ENCODE data around the gene ADCY10. TPM values are rescaled to one million over a fixed set of nuclear protein-coding genes. Genes with fewer than 3 reads are reported as not detected.
"Not testable (repeated sequence)": the region's sequence is repeated elsewhere in the genome, so short reads cannot be mapped to it uniquely, and the experiment has no call there.

ADCY10 gene
- total RNA-seq, 1 donor from 2014 or later = 0.13 TPM

GRCh38 chr1:167856711-167857418 lies 57.1 kb downstream of the ADCY10 start:
- no peak for DNase-seq (ENCODE audit: low spot score)

GRCh38 chr1:167854184-167854583 lies 59.8 kb downstream of the ADCY10 start:
- DNase-seq (ENCODE audit: low spot score) = no peak

DNA sequence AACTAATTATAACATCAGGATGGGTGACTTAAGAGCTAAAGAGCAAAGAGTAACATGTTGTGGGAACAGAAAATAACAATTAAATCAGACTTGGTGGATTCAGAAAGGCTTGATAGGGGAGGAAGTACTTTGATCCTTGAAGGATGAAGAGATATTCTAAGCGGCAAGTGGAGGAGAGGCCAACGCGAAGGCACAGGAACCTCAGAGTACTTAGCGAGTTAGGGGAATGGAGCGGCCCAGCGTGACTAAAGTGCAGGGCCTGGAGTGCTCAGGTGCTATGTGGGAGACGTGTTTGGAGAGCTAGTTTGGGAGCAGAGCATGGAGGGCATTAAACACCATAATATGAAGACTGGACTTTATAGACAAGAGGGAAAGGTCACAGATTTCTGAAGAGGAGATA lies 64.3 kb downstream of the ADCY10 start:
- DNase-seq (ENCODE audit: low spot score) = no peak

- DNase-seq (ENCODE audit: low spot score) = no peak
Measured at GRCh38 chr1:167842872-167843271, 71.1 kb downstream of the ADCY10 start.

GRCh38 chr1:167841530-167841929 lies 72.4 kb downstream of the ADCY10 start:
- DNase-seq (ENCODE audit: low spot score) = no peak

- no peak for DNase-seq (ENCODE audit: low spot score)
Measured at GRCh38 chr1:167839009-167839408, 74.9 kb downstream of the ADCY10 start.

GRCh38 chr1:167837326-167837725 lies 76.6 kb downstream of the ADCY10 start:
- no peak for DNase-seq (ENCODE audit: low spot score)

GRCh38 chr1:167836197-167836596 lies 77.7 kb downstream of the ADCY10 start:
- no peak for DNase-seq (ENCODE audit: low spot score)

DNA sequence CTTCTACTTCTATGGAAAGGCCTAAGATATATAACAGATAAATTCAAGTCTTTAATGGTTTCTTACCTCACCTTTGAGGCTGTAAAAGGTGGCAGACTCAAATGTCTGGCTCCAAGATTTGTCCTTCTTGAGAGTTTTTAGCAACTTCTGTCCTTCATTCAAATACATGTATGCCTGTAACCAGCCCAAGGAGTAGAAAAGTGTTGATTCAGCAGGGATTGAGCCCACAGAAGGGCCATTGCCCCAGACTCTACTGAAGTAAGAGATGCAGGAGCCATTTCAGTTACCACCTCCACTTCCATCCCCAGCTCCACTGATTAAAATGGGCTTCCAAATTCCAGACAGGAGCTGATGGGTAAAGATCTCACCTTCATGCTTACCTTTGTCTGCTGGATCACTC lies 80.0 kb downstream of the ADCY10 start:
- no peak for DNase-seq (ENCODE audit: low spot score)

DNA sequence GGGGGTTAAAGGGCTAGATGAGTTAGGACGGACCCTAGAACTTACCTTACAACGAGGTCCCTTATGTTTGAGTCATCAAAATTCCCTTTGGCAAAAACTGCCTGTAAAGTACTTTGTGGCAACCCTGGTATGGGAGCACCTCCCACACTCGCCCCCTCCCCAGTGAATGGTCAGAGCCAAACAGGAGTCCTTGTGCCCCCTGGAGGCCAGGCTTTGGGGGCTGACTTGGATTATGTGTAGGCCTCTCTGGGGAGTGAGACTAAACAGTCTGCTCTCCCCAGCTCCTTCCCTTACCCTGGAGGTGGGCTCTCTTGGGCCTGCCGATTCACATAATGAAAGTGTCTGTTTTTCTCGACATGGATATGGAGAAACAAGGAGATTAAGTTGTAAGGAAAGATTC lies 81.2 kb downstream of the ADCY10 start:
- no peak for DNase-seq (ENCODE audit: low spot score)

DNA sequence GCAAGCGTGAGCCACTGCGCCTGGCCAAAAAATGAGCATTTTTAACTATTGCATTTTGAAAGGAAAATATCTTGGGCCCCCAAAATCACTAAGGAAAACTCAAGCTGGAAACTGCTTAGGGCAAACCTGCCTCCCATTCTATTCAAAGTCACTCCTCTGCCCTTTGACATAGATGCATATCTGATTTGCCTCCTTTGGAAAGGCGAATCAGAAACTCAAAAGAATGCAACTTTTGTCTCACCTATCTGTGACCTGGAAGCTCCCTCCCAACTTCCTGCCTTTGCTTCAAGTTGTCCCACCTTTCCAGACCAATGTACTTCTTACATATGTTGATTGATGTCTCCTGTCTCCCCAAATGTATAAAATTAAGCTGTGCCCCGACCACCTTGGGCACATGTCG lies 83.3 kb downstream of the ADCY10 start:
- DNase-seq (ENCODE audit: low spot score) = not testable (repeated sequence)

- DNase-seq (ENCODE audit: low spot score) = no peak
Measured at GRCh38 chr1:167829868-167830267, 84.1 kb downstream of the ADCY10 start.

GRCh38 chr1:167826127-167826526 lies 87.8 kb downstream of the ADCY10 start:
- DNase-seq (ENCODE audit: low spot score) = no peak

DNA sequence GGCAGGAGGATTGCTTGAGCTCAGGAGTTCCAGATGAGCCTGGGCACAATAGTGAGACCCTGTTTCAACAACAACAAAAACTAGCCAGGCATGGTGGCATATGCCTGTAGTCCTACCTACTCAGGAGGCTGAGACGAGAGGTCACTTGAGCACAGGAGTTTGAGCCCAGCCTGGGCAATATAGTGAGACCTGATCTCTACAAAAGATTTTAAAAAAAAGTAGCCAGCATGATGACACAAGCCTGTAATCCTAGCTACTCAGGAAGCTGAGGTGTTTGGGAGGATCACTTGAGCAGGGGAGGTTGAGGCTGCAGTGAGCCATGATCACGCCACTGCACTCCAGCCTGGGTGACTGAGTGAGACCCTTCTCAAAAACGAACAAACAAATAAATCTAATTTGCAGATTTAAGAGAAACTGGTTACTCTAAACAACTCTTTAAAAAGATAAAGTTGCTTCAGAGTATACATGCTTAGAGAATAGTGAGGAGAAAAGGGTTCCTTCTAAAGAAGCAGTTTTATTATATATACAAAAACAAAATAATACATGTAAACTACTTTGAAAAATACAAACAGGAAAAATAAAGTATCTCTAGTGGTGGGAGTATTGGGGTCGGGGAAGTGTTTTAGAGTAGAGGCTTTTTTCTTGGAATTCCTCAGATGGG lies 88.4 kb downstream of the ADCY10 start:
- DNase-seq (ENCODE audit: low spot score) = no peak

DNA sequence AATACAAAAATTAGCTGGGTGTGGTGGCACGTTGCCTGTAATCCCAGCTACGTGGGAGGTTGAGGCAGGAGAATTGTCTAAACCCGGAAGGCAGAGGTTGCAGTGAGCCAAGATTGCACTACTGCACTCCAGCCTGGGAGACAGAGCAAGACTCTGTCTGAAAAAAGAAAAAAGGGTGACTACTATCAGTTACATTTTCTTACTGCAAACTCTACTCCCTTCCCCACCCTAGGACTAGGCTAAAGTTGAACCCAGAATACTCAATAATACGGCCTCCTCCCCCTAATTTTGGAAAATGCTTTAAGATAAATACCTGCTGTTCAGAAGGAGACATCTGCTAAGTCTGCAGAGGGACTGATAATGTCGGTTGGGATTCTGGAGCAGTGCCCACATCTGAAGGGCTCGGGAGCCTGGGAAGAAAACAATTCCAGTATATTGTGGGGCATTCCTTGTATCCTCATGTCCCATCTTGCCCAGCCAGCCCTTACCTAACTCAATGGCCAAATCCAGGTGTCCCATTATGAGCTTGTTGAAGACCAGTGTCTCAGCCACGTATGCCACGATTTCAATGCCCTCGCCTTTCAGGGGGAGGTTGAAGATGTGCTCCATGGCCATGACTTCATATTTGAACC lies 89.7 kb downstream of the ADCY10 start:
- DNase-seq (ENCODE audit: low spot score) = no peak

DNA sequence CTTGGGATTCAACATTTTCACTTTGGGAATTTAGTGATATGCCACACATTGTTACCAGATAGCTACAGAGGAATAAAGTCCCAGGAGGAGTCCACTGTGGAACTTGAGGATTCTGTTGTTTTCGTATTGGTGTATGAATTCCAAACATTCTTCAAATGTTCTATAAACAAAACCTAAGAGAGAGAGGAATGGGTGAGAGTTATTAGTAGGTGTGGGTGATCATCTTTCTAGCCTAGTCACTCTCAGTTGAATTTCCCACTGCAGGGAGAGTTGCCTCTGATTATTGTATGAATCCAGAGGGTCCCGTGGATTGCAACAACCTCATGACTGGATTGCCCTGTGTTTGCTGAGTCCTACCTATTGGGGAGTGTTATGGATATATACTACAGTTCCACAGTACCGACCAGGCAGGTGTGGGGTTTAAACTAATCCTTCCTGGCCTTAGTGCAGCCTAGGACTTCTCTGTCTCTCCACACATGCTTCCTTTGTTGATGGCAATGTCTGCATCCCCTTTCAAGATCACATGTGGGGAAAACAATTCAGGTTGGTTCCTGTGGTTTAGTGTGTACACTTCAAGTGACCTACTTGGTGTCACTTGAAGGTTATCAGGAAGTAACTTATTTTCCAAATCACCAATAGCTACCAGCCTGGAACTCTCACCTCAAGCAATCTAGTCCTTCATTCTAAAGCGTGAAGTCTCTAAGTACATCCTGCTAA lies 91.8 kb downstream of the ADCY10 start:
- no peak for DNase-seq (ENCODE audit: low spot score)

- no peak for DNase-seq (ENCODE audit: low spot score)
Measured at GRCh38 chr1:167821356-167821685, 92.6 kb downstream of the ADCY10 start.

- no peak for DNase-seq (ENCODE audit: low spot score)
Measured at GRCh38 chr1:167820684-167821355, 93.1 kb downstream of the ADCY10 start.

- DNase-seq (ENCODE audit: low spot score) = peak; percentile 67
Measured at GRCh38 chr1:167819849-167820683, 93.9 kb downstream of the ADCY10 start.

- DNase-seq (ENCODE audit: low spot score) = no peak
Measured at GRCh38 chr1:167815650-167816049, 98.3 kb downstream of the ADCY10 start.

DNA sequence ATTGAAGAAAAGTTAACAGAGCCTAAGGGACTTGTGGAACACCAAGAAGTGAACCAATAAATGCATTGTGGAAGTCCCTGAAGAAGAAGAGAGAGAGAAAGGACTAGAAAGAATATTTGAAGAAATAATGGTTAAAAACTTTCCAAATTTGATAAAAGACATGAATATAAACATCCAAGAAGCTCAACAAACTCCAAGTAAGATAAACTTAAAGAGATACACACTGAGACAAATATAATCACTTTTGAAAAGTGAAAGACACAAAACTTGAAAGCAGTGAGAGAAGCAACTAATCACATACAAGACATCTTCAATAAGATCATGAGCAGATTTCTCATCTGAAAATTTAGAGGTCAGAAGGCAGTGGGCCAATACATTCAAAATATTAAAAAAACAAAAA lies 101.0 kb downstream of the ADCY10 start:
- DNase-seq (ENCODE audit: low spot score) = no peak

Measured in ureter (tissue), 1 donor.